Common myeloid progenitor, CD34-positive (primary cell): ENCODE measurements around the gene NDFIP2.

Experiments used
- CTCF ChIA-PET: fragments of 350-600 bp; sonication (Branson Sonifier 250); formaldehyde crosslinking; loops from one replicate; lab custom pipeline; 2021; ENCODE audit warnings: antibody characterized with exemption; lab: Charles Lee
- POLR2A ChIA-PET: fragments of 350-600 bp; sonication (Branson Sonifier 250); formaldehyde crosslinking; loops from one replicate; lab custom pipeline; 2021; ENCODE audit warnings: antibody characterized with exemption; lab: Charles Lee
- DNase-seq, 3 donors: peaks; one replicate each; pipeline versions ENCODE4 v3.0.0 to v3.0.0-alpha.2; 2013
- H3K27ac ChIP-seq, 2 experiments: 1 replicate in 1 of 2; 2 replicates in 1 of 2; pipeline ENCODE4 v1.7.0; 2013; ENCODE audit warnings: inconsistent platforms in 2 of 2, low read length in 2 of 2, mild to moderate bottlenecking in 2 of 2, low read depth in 1 of 2, moderate library complexity in 1 of 2; ENCODE audit not compliant: severe bottlenecking in 2 of 2, insufficient read depth in 1 of 2, poor library complexity in 1 of 2
- H3K27me3 ChIP-seq, 5 experiments: replicated peaks in 2 of 5; 1 replicate in 3 of 5; 2 replicates in 2 of 5; pipeline versions ENCODE4 v1.6.1 to v1.7.0; 2013; ENCODE audit warnings: low read length in 4 of 5, mild to moderate bottlenecking in 2 of 5, moderate library complexity in 2 of 5, inconsistent platforms in 1 of 5; ENCODE audit not compliant: insufficient read depth in 5 of 5, control insufficient read depth in 4 of 5
- H3K36me3 ChIP-seq, 4 experiments: 1 replicate in 2 of 4; 2 replicates in 2 of 4; pipeline versions ENCODE4 v1.6.1 to v1.7.0; 2013; ENCODE audit warnings: low read length in 3 of 4, control low read depth in 1 of 4, mild to moderate bottlenecking in 1 of 4; ENCODE audit not compliant: control insufficient read depth in 4 of 4, insufficient read depth in 4 of 4
- H3K4me1 ChIP-seq, 4 experiments: 1 replicate in 3 of 4; 2 replicates in 1 of 4; pipeline versions ENCODE4 v1.6.1 to v1.7.1; 2013; ENCODE audit warnings: low read length in 3 of 4, mild to moderate bottlenecking in 3 of 4, control low read depth in 1 of 4, inconsistent platforms in 1 of 4, moderate library complexity in 1 of 4; ENCODE audit not compliant: control insufficient read depth in 4 of 4, insufficient read depth in 4 of 4; ENCODE audit errors: control extremely low read depth in 1 of 4
- H3K4me3 ChIP-seq, 7 experiments: 1 replicate in 4 of 7; 2 replicates in 3 of 7; pipeline versions ENCODE4 v1.5.1 to v1.7.0; 2013; ENCODE audit warnings: mild to moderate bottlenecking in 7 of 7, low read length in 6 of 7, moderate library complexity in 6 of 7, inconsistent platforms in 2 of 7, low read depth in 2 of 7, control low read depth in 1 of 7; ENCODE audit not compliant: insufficient read depth in 4 of 7, control insufficient read depth in 1 of 7; ENCODE audit errors: extremely low read depth in 1 of 7
- H3K9me3 ChIP-seq, 5 experiments: 1 replicate in 4 of 5; 2 replicates in 1 of 5; pipeline versions ENCODE4 v1.6.1 to v1.7.1; 2013; ENCODE audit warnings: low read length in 4 of 5, mild to moderate bottlenecking in 2 of 5, inconsistent platforms in 1 of 5, low read depth in 1 of 5, moderate library complexity in 1 of 5; ENCODE audit not compliant: control insufficient read depth in 4 of 5, insufficient read depth in 2 of 5; ENCODE audit errors: control extremely low read depth in 1 of 5
- WGBS: methylation state at CpG from one replicate; pipeline ENCODE4 v1.1.5; 2013; ENCODE audit not compliant: insufficient coverage; 5-methylcytosine and 5-hydroxymethylcytosine counted together

NDFIP2 gene

GRCh38 chr13:79501538-79502232 lies 20.7 kb downstream of the NDFIP2 start:
- ChIA-PET POLR2A (no interaction called here), CTCF (interaction anchor here (0.8 to 2.2 kb wide), 5 partner anchors 9 to 43 kb away, joined by 3 to 6 read pairs (median 3); partner anchors contain the start of gene NDFIP2)
- peaks cover 0 to 2% (median 2%) of the 10 kb centered on the region in 5 experiments for H3K27me3 ChIP-seq
- H3K36me3 ChIP-seq = no peaks in the 10 kb centered on the region
- no peaks in the 10 kb centered on the region for H3K4me1 ChIP-seq
- no peak overlapping the region for H3K27ac ChIP-seq
- WGBS = 97% methylated on average over 4 of the region's 7 CpGs
- H3K4me3 ChIP-seq = no peak overlapping the region
- H3K9me3 ChIP-seq = no peaks in the 10 kb centered on the region
- no peak for DNase-seq

- peaks cover 0 to 2% (median 0%) of the 10 kb centered on the region in 5 experiments for H3K27me3 ChIP-seq
- ChIA-PET CTCF (interaction anchor here (1.6 kb wide), 1 partner anchor 22 kb away, joined by 3 read pairs; the partner anchor contains the start of gene NDFIP2), POLR2A (no interaction called here)
- 100% methylated on average over 2 of the region's 3 CpGs for WGBS
- no peaks in the 10 kb centered on the region for H3K36me3 ChIP-seq
- H3K9me3 ChIP-seq = no peaks in the 10 kb centered on the region
- H3K4me1 ChIP-seq = no peaks in the 10 kb centered on the region
- no peak for DNase-seq
- H3K27ac ChIP-seq = no peak overlapping the region
- H3K4me3 ChIP-seq = no peak overlapping the region
Measured at GRCh38 chr13:79502859-79503468, 22.0 kb downstream of the NDFIP2 start.

GRCh38 chr13:79503473-79504017 lies 22.6 kb downstream of the NDFIP2 start:
- Histone ChIP-seq H3K4me1 (no peaks in the 10 kb centered on the region), H3K9me3 (no peaks in the 10 kb centered on the region), H3K27ac (no peak overlapping the region), H3K36me3 (no peaks in the 10 kb centered on the region), H3K27me3 (peaks cover 0 to 2% (median 0%) of the 10 kb centered on the region in 5 experiments), H3K4me3 (no peak overlapping the region)
- ChIA-PET CTCF (interaction anchor here (1.6 kb wide), 1 partner anchor 23 kb away, joined by 3 read pairs; the partner anchor contains the start of gene NDFIP2), POLR2A (no interaction called here)
- no peak for DNase-seq

GRCh38 chr13:79508224-79508961 lies 27.4 kb downstream of the NDFIP2 start:
- DNase-seq = no peak
- WGBS = 96% methylated on average over 5 of the region's 6 CpGs
- ChIA-PET CTCF (no interaction called here), POLR2A (no interaction called here)
- no peak overlapping the region for H3K27ac ChIP-seq
- peaks cover 0 to 4% (median 0%) of the 10 kb centered on the region in 4 experiments for H3K4me1 ChIP-seq
- peaks cover 0 to 2% (median 0%) of the 10 kb centered on the region in 5 experiments for H3K27me3 ChIP-seq
- H3K36me3 ChIP-seq = no peaks in the 10 kb centered on the region
- H3K9me3 ChIP-seq = no peaks in the 10 kb centered on the region
- no peak overlapping the region for H3K4me3 ChIP-seq

GRCh38 chr13:79511611-79512010 lies 30.7 kb downstream of the NDFIP2 start:
- Histone ChIP-seq H3K36me3 (no peaks in the 10 kb centered on the region), H3K4me1 (peaks cover 0 to 4% (median 0%) of the 10 kb centered on the region in 4 experiments), H3K27ac (no peak overlapping the region), H3K9me3 (no peaks in the 10 kb centered on the region), H3K27me3 (peaks cover 0 to 3% (median 0%) of the 10 kb centered on the region in 5 experiments), H3K4me3 (no peak overlapping the region)
- ChIA-PET POLR2A (no interaction called here), CTCF (interaction anchor here (0.7 to 2.5 kb wide), 3 partner anchors 10 to 91 kb away, joined by 3 to 9 read pairs (median 3); no protein-coding TSS in a partner anchor)
- WGBS = no CpG with 5 or more reads among the region's 2 CpGs
- DNase-seq = no peak

GRCh38 chr13:79512950-79513349 lies 32.0 kb downstream of the NDFIP2 start:
- Histone ChIP-seq H3K4me1 (peaks cover 0 to 4% (median 0%) of the 10 kb centered on the region in 4 experiments), H3K27ac (no peak overlapping the region), H3K4me3 (no peak overlapping the region), H3K9me3 (no peaks in the 10 kb centered on the region), H3K27me3 (peaks cover 0 to 3% (median 0%) of the 10 kb centered on the region in 5 experiments), H3K36me3 (no peaks in the 10 kb centered on the region)
- no peak for DNase-seq
- ChIA-PET POLR2A (no interaction called here), CTCF (interaction anchor here (0.7 to 1.5 kb wide), 4 partner anchors 15 to 831 kb away, joined by 3 to 4 read pairs (median 4); no protein-coding TSS in a partner anchor)
